ENCODE data around the gene SNAI3.

Gene SNAI3

GRCh38 chr16:88721236-88721635 lies 34.9 kb upstream of the SNAI3 start:
- no peak for DNase-seq

DNA sequence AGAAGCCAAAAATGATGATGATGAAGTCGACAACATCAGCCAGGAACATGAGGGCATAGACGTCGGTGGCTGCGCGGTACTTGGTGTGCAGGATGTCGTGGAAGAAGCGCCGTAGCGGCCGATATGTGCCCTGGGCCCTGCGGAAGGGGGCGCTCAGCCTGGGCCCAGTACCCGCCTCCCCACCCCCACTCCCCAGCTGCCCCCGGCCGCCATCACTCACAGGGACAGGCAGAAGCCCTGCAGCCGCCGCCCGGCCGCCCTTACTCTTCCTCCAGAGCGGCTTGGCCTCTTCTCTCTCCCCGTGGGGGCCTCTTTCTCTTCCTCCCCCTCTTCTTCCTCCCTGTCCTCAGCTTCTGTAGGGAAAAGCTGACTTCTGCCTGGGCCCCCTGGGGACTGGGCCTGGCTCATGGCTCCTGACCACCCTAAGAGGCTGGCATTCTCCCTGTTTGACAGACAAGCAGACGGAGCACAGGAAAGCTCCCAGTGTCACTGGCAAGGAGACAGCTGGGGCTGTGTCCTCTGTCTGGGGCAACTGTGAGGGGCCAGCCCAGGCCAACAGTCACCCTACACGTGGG lies 34.2 kb upstream of the SNAI3 start:
- no peak for DNase-seq

DNA sequence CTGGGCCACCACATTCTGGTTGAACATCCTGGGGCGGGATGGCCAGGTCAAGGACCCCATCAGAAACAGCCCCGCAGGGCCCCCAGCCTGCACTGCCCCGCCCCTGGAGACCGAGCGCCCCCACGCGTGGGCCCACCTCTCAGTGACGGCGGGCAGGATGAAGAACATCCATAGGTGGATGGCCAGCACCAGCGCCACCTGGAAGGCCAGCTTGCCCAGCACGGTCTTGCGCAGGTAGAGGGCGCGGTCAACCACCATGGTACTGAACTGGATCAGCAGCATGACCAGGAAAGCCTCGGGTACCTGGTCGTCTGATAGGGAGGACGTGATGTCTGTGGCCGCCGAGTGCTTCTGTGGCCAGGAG lies 33.6 kb upstream of the SNAI3 start:
- no peak for DNase-seq

DNA sequence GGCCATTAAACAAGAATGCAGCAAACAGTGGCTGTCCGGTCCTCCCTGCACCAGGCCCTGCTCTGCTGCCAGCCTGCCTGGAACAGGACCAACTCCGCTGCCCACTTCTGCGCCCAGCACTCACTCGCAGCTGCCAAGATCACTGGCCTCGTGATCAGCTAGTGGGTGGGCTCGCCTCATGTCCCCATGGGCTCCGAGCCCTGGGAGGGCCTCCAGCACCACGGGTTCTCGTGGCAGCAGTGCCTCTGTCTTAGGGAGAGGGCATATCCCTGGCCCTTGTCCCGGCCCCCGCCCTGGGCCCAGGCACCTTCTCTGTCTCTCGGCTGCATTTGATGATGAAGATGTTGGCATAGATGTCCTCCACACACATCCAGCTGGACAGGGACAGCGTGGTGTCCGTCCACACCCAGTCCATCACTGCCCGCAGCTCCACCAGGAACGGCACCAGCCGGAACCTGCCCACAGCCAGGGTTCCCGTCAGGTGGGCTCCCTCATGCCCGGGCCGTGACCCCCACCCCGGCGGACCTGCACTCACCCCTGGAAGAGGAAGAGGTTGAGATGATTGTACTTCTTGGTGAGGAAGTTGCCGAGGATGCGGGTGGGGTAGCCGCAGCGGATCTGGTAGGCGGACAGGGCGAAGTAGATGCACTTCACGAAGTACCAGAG lies 33.1 kb upstream of the SNAI3 start:
- no peak for DNase-seq

DNA sequence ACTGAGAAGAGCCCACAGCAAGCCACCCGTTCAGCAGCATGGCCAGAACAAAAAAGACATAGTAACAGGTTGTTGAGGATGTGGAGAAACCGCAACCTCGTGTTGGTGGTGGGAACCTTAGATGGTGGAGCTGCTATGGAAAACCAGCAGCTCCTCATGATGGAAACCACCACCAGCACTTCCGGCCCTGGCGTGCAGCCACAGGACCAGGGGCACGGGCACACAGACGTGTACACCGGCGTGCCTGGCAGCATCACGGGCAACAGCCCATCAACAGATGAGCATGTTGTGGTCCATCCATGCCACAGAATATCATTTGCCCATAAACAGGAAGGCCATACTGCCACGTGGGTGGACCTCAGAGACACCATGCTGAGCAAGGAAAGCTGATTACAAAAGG lies 31.9 kb upstream of the SNAI3 start:
- no peak for DNase-seq

GRCh38 chr16:88716601-88717001 lies 30.3 kb upstream of the SNAI3 start:
- DNase-seq, result no peak

DNA sequence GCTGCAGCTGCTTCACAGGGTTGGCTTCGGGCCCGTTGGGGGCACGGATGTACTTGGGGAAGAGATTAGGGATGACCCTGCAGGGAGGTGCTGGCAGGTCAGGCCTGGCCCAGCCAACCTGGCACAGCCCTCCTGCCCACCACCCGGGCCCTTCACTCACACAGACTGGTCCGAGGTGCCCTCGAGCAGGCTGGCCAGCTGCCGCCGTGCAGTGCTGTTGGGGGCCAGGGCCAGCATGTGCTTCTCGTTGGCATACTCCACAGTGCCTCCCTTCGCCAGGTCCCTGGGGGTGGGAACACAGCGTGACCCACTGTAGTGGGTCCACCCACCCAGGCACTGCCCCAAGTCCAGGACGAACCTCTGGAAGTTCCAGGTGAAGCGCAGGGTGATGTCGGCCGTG lies 29.9 kb upstream of the SNAI3 start:
- no peak for DNase-seq

DNA sequence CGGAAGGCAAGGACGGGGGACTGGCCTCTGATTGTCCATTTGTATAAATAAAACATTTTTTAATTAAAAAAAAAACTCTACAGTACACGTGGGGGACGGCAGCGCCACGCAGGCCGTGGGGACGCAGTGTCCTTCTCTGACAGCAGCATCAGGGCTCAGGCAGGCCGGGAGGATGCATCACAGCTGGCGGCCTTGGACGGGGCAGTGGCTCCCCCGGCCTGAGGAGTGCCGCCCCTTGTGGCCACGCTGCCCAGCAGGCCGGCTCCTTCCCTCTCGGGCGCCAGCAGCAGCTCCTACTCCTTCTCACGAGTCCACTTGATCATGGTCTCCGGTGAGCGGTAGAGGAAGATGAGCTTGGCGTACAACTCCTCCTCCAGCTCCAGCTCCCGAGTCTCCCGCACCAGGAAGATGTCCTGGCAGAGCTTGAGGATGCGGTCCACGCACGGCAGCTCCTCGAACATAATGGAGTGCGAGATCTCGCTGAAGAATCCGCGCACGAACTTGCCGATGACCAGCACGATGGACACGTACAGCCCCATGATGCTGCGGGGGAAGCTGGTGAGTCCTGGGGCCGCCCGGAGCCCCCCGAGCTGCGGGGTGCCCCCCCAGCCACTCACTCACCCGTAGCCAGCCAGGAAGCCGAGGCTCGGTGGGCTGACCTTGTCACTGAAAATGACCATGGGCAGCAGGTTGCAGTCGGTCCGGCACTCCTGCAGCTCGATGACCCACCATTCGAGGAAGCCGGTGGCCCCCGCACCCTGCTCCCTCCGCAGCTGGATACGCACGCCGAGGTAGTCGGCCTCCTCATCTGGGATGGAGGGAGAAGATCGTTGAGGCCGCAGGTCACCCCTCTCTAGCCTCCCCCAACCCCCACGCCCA lies 29.2 kb upstream of the SNAI3 start:
- no peak for DNase-seq

DNA sequence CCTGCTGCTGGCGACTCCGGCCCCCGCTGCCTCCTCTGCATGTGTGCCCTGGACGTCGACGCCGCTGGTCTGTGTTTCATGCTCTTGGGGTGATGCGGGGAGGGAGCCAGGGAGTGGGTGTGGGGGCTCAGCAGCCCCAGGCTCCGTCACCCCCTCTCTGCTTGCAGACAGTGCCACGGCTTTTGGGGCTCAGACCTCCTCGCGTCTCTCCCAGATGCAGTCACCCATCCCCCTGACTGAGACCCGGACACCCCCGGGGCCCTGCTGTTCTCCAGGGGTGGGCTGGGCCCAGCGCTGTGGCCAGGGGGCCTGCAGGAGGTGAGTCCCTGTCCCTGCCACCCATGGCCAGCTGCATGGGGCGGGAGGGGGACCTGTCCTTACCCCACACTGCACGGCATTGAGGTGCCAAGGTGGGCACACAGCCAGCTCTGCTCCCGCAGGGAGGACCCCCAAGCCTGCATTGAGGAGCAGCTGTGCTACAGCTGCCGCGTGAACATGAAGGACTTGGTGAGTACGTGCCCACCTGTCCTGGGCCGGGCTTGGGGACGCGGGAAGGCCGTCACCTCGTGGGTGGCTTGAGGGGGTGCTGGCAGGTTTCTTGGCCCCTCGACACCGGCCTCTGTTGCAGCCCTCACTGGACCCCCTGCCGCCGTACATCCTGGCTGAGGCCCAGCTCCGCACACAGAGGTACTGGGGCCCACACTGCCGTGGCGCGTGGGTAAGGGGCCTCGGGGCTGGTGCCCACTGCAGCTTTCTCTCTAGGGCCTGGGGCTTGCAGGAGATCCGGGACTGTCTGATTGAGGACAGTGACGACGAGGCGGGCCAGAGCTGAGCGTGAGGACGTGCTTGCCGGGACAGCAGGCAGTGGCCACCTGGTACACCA lies 28.4 kb upstream of the SNAI3 start:
- no peak for DNase-seq

DNA sequence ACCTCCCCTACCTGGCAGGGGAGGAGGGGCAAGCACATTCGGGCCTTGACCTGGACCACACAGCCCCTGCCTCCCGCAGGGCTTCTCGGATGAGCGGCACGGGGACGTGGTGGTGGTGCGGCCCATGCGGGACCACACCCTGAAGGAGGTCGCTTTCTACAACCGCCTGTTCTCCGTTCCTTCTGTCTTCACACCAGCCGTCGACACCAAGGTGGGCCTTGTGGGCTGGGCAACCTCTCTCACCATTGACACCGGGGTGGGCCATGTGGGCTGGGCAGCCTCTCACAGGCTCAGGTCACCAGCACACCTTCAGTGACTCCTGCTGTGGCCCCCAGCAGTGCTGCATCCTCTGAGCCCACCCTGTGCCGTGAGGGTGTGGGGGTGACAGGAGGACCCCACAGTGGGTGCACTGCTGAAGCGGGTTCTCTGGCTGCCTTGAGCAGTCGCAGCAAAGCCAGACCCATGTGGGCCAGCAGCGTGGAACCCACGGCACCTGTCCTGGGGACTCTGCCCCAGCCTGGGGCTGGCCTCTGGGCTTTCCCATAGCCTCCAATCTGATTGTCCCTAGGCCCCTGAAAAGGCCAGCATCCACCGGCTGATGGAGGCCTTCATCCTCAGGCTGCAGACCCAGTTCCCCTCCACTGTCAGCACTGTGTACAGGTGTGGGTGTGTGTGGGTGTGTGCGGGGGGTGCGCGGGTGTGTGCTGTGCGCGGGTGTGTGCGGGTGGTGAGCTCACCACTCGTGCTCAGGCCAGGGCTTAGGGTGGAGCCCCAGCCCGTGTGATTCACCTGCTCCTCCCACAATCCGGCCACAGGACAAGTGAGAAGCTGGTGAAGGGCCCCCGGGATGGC lies 27.5 kb upstream of the SNAI3 start:
- DNase-seq, result no peak

- no peak for DNase-seq
These were observed 26.7 kb upstream of the SNAI3 start for GRCh38 chr16:88713054-88713453.

DNA sequence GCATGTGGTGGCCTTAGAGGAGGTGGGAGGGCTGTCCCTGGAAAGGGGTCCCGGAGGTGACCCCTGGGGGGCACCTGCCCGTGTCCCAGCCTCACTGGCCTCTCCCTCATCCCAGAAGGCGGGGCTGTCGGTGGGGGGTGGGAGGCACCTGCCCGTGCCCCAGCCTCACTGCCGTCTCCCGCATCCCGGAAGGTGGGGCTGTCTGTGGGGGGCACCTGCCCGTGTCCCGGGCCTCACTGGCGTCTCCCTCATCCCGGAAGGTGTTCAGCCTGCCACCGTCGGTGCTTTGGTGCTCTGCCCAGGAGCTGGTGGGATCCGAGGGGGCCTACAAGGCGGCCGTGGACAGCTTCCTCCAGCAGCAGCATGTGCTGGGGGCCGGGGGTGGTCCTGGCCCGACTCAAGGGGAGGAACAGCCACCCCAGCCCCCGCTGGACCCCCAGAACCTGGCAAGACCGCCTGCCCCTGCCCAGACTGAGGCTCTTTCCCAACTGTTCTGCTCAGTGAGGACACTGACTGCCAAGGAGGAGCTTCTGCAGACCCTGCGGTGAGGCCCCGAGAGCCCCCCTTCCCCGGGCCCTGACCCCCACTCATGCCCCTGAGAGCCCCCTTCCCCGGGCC lies 26.2 kb upstream of the SNAI3 start:
- DNase-seq, result no peak

- DNase-seq, result no peak
These were observed 25.5 kb upstream of the SNAI3 start for GRCh38 chr16:88711750-88712340.

- no peak for DNase-seq
These were observed 24.2 kb upstream of the SNAI3 start for GRCh38 chr16:88710556-88710955.

GRCh38 chr16:88706965-88707826 lies 20.9 kb upstream of the SNAI3 start:
- no peak for DNase-seq

- DNase-seq, result peak; percentile 84 to 95
These were observed 20.1 kb upstream of the SNAI3 start, which contains the start of the genes CTU2 and RNF166 for GRCh38 chr16:88706229-88706964. TSS of gene CTU2 (plus strand) at chr16:88706503. CDS start at chr16:88706531, 28 bp downstream. TSS of gene RNF166 (minus strand) at chr16:88706408. CDS start at chr16:88706325, 83 bp downstream.

- no peak for DNase-seq
These were observed 19.5 kb upstream of the SNAI3 start for GRCh38 chr16:88705801-88706228.

- peak; percentile 54 to 57 for DNase-seq
These were observed 18.9 kb upstream of the SNAI3 start for GRCh38 chr16:88705076-88705684.

Data from inflammatory macrophage treated with lipopolysaccharide for 1 hour (primary cell).